Adipocyte (in vitro differentiated cells): ENCODE measurements around the gene CAMK1D.
"Not testable (repeated sequence)": the region's sequence is repeated elsewhere in the genome, so short reads cannot be mapped to it uniquely, and the experiment has no call there.

Experiments
- DNase-seq: peaks from one replicate; pipeline ENCODE4 v3.0.0-alpha.2; 2015; ENCODE audit warnings: low read depth
- H3K27me3 ChIP-seq: replicated peaks from 2 replicates; pipeline ENCODE4 v1.7.0; 2013; ENCODE audit warnings: mild to moderate bottlenecking, low read length, moderate library complexity; ENCODE audit not compliant: control insufficient read depth, insufficient read depth
- H3K36me3 ChIP-seq: 2 replicates; pipeline ENCODE4 v1.7.0; 2013; ENCODE audit warnings: low read length, mild to moderate bottlenecking, moderate library complexity; ENCODE audit not compliant: control insufficient read depth, insufficient read depth, severe bottlenecking
- H3K4me1 ChIP-seq: 2 replicates; pipeline ENCODE4 v1.7.0; 2013; ENCODE audit warnings: mild to moderate bottlenecking, low read length, moderate library complexity; ENCODE audit not compliant: control insufficient read depth, insufficient read depth
- H3K4me3 ChIP-seq: 2 replicates; pipeline ENCODE4 v1.7.0; 2013; ENCODE audit warnings: mild to moderate bottlenecking, low read length, moderate library complexity
- H3K9ac ChIP-seq: 2 replicates; pipeline ENCODE4 v1.7.0; 2013; ENCODE audit warnings: mild to moderate bottlenecking, low read length, moderate library complexity
- H3K9me3 ChIP-seq: 2 replicates; pipeline ENCODE4 v1.7.0; 2013; ENCODE audit warnings: mild to moderate bottlenecking, low read length, moderate library complexity; ENCODE audit not compliant: control insufficient read depth

Gene CAMK1D

DNA sequence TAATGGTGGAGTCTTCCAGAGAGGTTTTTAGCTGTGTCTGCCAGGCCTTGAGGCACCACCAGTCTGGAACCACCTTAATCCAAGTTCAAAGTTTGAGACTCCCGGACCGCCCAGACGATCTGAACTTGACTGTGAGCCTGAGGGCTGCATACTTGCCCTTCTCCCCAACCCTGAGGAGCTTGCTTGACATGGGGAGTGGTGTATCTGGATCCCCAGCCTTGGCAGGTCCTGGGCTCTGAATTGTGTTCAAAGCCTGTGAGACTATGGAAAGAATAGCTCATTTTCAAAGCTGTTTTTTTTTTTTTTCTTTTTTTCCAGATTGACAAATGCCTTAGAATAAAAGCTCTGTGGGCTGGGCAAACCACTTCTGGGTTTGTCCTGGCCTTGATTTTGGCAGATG lies 22.3 kb upstream of the CAMK1D start:
- H3K9me3 ChIP-seq = no peaks in the 10 kb centered on the region
- no peaks in the 10 kb centered on the region for H3K36me3 ChIP-seq
- no peak overlapping the region for H3K4me3 ChIP-seq
- no peaks in the 10 kb centered on the region for H3K27me3 ChIP-seq
- H3K4me1 ChIP-seq = no peaks in the 10 kb centered on the region
- H3K9ac ChIP-seq = no peak overlapping the region
- no peak for DNase-seq

DNA sequence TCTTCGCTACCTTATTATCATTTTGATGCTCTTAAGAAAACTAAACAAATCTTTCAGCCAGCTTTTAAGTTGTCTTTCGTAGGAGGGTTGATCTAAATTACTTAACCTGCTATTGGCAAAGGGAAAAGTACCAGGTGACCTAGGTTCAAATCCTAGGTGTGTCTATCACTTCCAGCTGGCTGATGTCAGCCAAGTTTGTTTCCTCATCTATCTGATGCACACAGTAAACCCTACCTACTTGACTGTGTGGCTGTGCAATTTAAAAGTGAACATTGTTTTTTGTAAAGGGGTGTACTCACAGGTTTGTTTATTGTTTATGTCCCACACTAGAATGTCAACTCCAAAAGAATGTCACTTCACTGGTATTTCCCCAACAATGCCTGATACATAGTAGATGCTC lies 21.9 kb upstream of the CAMK1D start:
- Histone ChIP-seq H3K36me3 (no peaks in the 10 kb centered on the region), H3K27me3 (no peaks in the 10 kb centered on the region), H3K4me3 (no peak overlapping the region), H3K9ac (no peak overlapping the region), H3K4me1 (no peaks in the 10 kb centered on the region), H3K9me3 (no peaks in the 10 kb centered on the region)
- no peak for DNase-seq

GRCh38 chr10:12328312-12328711 lies 21.0 kb upstream of the CAMK1D start:
- H3K27me3 ChIP-seq, DNase-seq, H3K4me1 ChIP-seq, H3K9me3 ChIP-seq, H3K9ac ChIP-seq, H3K36me3 ChIP-seq, H3K4me3 ChIP-seq: not testable (repeated sequence)

GRCh38 chr10:12332572-12333379 lies 16.6 kb upstream of the CAMK1D start:
- no peaks in the 10 kb centered on the region for H3K27me3 ChIP-seq
- DNase-seq = peak; percentile 39
- peak overlapping the region; percentile 66 for H3K9ac ChIP-seq

DNA sequence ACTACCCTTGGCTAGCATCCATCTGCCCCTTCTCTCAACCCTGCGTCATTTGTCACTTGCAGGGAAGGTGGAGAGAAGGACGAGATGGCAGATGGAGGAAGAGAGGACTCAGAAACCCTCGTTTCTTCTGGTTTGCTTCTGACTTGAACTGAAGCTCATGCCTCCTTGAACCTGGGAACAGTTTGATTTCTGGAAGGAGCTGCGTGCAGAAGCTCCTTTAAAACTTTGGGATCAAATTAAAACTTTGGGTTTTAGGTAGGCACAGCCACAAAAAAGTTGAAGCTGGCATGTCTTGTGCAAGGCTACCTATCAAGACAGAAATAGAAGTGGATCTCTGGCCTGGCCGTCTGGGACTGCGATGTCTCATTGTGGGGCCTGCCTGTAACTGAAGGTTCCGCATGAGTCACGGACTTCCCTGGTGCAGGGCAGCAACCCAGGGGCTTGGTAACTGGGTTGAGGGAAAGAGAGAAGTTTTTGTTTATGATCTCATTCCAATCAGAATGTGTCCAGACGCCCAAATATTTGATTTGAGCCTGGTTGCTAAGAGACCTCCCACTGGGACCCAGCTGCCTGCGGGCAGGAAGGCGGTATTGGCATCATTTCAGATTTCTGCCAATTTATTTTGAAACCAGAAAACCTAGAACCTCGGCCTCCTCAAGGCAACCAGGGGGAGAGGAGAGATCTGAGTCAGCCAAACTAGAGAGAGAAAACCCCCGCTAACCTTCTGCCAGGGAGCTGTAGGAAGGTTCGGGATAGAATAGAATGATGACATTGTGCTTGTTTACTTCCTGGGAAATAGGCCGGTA lies 15.8 kb upstream of the CAMK1D start:
- peak overlapping the region; percentile 51 for H3K4me3 ChIP-seq
- H3K27me3 ChIP-seq = no peaks in the 10 kb centered on the region
- DNase-seq = peak; percentile 98
- H3K36me3 ChIP-seq = no peaks in the 10 kb centered on the region
- no peaks in the 10 kb centered on the region for H3K9me3 ChIP-seq
- peak overlapping the region; percentile 66 for H3K9ac ChIP-seq
- H3K4me1 ChIP-seq = peaks cover 19% of the 10 kb centered on the region

More at GRCh38 chr10:12332572-12333379, 16.6 kb upstream of the CAMK1D start:
- Histone ChIP-seq H3K9me3 (no peaks in the 10 kb centered on the region), H3K36me3 (no peaks in the 10 kb centered on the region), H3K4me1 (peaks cover 19% of the 10 kb centered on the region), H3K4me3 (peak overlapping the region; percentile 51)

DNA sequence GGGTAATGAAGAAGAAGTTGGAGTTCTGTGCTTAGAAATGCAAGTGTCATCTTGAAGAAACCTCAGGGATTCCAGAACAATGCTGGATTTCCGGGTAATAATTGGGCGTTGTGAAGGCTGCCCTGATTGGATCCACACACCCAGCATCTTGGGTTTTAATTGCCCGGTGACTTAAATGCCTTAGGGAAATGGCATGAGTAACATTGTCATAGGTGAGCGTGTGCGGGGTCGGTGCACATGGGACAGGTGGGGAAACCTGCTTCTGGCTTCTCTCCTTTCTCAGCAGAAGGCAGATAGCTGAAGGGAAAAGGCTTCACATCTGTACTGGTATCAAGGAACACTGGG lies 15.2 kb upstream of the CAMK1D start:
- H3K4me1 ChIP-seq = peaks cover 19% of the 10 kb centered on the region
- H3K36me3 ChIP-seq = no peaks in the 10 kb centered on the region
- no peaks in the 10 kb centered on the region for H3K9me3 ChIP-seq
- no peaks in the 10 kb centered on the region for H3K27me3 ChIP-seq
- peak overlapping the region; percentile 51 for H3K4me3 ChIP-seq
- H3K9ac ChIP-seq = no peak overlapping the region
- no peak for DNase-seq

DNA sequence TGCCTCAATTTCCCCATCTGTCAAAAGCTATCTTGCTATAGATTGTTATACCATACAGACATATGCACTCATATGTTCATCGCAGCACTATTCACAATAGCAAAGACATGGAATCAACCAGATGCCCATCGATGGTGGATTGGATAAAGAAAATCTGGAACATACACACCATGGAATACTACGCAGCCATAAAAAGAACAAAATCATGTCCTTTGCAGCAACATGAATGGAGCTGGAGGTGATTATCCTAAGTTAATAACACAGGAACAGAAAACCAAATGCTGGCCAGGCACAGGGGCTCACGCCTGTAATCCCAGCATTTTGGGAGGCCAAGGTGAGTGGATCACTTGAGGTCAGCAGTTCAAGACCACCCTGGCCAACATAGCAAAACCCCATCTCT lies 14.2 kb upstream of the CAMK1D start:
- H3K4me3 ChIP-seq, H3K9ac ChIP-seq, H3K36me3 ChIP-seq, DNase-seq, H3K9me3 ChIP-seq, H3K27me3 ChIP-seq: not testable (repeated sequence)
- peaks cover 24% of the 10 kb centered on the region for H3K4me1 ChIP-seq

- peaks cover under 1% of the 10 kb centered on the region for H3K9me3 ChIP-seq
- H3K9ac ChIP-seq = no peak overlapping the region
- H3K36me3 ChIP-seq = no peaks in the 10 kb centered on the region
- DNase-seq = peak; percentile 58
- no peak overlapping the region for H3K4me3 ChIP-seq
- H3K27me3 ChIP-seq = no peaks in the 10 kb centered on the region
- peaks cover 22% of the 10 kb centered on the region for H3K4me1 ChIP-seq
These were observed 11.6 kb upstream of the CAMK1D start for GRCh38 chr10:12337453-12338372.

- H3K9me3 ChIP-seq = peaks cover 8% of the 10 kb centered on the region
- no peak overlapping the region for H3K4me3 ChIP-seq
- H3K27me3 ChIP-seq = no peaks in the 10 kb centered on the region
- no peaks in the 10 kb centered on the region for H3K36me3 ChIP-seq
- H3K9ac ChIP-seq = no peak overlapping the region
- peaks cover 9% of the 10 kb centered on the region for H3K4me1 ChIP-seq
- DNase-seq = no peak
These were observed 10.4 kb upstream of the CAMK1D start for GRCh38 chr10:12338981-12339380.

DNA sequence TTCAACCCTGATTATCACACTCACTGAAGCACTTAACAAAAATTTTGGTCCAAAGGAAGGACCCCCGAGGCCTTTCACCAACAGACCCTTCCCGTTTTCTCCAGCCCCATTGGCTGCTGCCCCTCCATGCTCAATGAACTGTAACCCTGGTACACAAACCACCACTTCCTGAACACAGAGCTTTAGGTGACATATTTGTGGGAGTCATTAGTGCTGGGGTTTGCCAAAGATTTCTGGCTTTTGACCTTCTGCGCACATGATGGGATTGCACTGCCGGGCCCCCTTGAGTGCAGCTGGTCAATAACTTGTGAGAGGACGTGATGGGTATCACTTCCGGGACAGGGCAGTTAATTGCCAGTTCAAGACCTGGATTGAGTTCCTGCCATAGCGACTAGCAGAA lies 9.0 kb upstream of the CAMK1D start:
- no peak overlapping the region for H3K4me3 ChIP-seq
- H3K27me3 ChIP-seq = no peaks in the 10 kb centered on the region
- no peak overlapping the region for H3K9ac ChIP-seq
- peaks cover 5% of the 10 kb centered on the region for H3K4me1 ChIP-seq
- no peaks in the 10 kb centered on the region for H3K36me3 ChIP-seq
- H3K9me3 ChIP-seq = peaks cover 8% of the 10 kb centered on the region
- no peak for DNase-seq

DNA sequence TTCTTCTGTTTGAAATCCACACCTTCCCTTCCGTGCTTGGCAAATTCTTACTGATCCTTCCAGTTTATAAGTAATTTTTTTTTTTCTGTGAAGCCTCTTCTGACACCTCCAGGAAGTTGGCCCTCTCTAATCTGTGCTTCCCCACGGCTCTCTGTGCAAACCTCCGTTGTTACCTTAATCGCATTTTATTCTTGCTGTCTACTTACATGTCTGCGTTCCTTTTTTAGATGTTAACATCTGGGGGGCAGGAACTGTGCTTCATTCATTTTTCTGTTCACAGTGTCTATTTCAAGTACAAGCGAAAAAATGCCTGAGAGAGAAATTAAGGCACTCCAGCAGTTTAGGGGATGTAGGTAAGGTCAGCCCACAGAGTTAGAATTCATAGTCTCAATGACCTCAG lies 8.4 kb upstream of the CAMK1D start:
- Histone ChIP-seq H3K4me1 (peaks cover 5% of the 10 kb centered on the region), H3K27me3 (no peaks in the 10 kb centered on the region), H3K9ac (no peak overlapping the region), H3K36me3 (no peaks in the 10 kb centered on the region), H3K9me3 (peaks cover 8% of the 10 kb centered on the region), H3K4me3 (no peak overlapping the region)
- no peak for DNase-seq
